GM21423 (cell line): ENCODE results near the gene SRPK2.
"Not testable (repeated sequence)": the region's sequence is repeated elsewhere in the genome, so short reads cannot be mapped to it uniquely, and the experiment has no call there.

Source experiments
- ATAC-seq: cut with Tn5 transposase; IDR thresholded peaks from one replicate; pipeline ENCODE4 v1.9.1; 2021; ENCODE audit warnings: mild to moderate bottlenecking, moderate library complexity; ENCODE audit not compliant: unreplicated experiment

SRPK2 gene

DNA sequence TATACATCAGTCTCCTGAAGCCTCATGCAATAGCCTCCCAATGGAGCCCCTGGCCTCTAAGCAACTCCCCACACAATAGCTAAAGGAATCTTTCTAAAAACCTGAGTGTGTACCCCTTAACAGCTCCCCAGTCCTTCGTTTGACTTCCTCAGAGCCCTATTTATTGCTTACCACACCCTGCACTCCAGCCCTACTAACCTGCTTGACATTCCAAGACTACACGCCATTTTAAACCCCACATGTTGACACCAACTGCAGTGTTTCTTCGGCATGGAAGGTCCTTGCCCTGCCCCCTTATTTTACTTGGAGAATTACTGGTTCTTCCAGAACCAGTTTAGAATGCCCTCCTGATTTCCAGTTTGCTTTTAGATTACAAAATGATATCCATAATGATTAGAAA, 10.8 kb downstream of the SRPK2 start:
- ATAC-seq, result no peak

DNA sequence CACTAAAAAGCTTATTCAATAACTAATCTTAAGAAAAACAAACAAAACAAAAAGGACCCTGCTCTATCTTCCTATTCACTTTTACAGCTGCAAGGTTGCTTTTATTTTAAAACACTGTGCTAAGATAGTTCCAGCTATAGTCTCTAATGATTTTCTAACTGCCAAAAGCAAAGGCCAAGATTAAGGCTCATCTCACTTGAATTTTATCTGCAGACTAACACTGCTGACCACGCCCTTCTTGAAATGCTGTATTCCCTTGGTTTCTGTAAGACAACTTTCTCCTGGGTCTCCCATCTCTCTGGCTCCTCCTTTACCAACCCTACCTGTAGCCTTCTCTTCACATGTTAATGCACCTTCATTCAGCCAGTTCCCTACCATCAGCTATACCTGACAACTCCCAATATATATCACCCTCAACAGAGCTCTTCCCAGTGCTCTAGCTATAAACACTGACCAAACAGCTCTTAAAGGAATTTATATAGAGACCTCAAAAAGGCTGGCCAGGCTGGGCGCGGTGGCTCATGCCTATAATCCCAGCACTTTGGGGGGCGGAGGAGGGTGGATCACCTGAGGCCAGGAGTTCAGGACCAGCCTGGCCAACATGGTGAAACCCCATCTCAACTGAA, 11.7 kb downstream of the SRPK2 start:
- no peak for ATAC-seq

DNA sequence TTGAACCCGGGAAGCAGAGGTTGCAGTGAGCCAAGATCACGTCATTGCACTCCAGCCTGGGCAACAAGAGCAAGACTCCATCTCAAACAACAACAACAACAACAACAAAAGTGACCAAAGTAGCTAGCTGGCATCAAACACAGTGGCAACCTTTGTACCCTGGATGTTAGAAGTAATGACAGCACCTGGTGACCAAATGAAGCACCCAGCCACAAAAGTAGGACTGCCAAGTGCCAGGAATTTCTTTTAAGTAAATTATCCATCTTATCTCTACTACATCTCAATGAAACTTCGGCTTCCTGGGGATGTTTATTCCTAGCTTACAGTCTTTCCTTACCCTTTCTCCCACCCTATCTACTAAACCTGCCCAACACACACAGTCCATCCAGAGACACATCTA, 18.8 kb downstream of the SRPK2 start:
- no peak for ATAC-seq

DNA sequence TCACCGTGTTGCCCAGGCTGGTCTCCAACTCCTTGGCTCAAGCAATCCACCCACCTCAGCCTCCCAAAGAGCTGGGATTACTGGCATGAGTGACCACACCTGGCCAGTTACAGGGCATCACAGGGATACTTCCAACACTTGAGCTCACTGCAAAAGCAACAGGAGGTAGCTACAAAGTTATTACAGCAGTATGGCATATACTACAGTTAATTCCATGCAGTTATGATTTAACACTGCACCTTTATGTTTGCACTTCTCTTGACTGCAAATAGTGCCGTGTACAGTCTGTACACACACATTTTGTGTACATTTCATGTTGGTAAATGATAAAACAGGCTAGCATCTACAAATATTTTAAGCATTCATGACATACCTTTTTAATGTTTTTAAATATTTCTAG, 21.3 kb downstream of the SRPK2 start:
- ATAC-seq, result no peak

DNA sequence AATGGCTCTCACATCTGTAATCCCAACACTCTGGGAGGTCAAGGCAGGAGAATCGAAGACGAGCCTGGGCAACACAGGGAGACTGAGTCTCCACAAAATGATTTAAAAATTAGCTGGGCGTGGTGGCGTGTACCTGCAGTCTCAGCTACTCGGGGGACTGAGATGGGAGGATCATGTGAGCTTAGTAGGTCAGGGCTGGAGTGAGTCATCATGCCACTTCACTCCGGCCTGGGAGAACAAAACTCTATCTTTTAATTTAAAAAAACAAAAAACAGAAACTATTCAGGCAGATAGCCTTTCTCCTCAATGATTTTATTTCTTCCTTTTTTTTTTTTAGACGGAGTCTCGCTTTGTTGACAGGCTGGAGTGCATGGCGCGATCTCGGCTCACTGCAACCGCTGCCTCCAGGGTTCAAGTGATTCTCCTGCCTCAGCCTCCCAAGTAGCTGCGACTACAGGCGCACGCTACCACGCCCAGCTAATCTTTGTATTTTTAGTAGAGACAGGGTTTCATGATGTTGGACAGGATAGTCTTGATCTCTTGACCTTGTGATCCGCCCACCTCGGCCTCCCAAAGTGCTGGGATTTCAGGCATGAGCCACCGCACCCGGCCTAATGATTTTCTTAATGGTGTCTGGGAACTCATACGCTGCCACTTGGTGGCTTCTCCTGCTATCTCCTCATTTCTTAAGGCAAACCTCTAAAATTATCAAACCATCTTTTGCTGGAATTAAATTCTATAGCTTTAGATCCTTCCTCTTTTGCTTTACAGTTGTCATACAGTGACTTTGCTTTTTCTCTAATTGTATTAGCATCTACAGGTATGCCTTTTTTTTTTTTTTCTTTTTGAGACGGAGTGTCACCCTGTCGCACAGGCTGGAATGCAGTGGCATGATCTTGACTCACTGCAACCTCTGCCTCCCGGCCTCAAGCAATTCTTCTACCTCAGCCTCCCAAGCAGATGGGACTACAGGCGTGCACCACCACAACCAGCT, 22.9 kb downstream of the SRPK2 start:
- ATAC-seq, result no peak

DNA sequence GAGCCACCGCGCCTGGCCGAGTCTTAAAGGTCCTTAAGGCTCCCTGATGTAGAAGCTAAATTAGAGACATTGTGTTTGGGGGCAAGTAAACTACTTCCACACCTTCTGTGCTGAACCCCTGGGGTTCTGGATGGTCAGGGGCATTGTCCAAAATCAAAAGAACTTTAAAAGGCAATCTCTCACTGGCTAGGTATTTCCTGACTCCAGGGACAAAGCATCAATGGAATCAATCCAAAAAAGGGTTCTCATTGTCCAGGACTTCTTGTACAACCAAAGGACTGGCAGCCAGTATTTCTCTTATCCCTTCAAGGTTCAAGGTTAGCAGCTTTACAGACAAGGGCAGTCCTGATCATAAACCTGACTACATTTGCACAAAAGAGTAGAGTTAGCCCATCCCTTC, 24.0 kb downstream of the SRPK2 start:
- ATAC-seq, result no peak

DNA sequence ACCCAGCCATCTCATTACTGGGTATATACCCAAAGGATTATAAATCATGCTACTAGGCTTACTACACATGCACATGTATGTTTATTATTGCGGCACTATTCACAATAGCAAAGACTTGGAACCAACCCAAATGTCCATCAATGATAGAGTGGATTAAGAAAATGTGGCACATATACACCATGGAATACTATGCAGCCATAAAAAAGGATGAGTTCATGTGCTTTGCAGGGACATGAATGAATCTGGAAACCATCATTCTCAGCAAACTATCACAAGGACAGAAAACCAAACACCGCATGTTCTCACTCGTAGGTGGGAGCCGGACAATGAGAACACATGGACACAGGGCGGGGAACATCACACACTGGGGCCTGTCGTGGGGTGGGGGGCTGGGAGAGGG, 25.1 kb downstream of the SRPK2 start:
- ATAC-seq, result not testable (repeated sequence)

DNA sequence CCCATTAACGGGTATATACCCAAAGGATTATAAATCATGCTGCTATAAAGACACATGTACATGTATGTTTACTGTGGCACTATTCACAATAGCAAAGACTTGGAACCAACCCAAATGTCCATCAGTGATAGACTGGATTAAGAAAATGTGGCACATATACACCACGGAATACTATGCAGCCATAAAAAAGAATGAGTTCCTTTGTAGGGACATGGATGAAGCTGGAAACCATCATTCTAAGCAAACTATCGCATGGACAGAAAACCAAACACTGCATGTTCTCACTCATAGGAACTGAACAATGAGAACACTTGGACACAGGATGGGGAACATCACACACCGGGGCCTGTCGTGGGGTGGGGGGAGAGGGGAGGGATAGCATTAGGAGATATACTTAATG, 26.0 kb downstream of the SRPK2 start:
- ATAC-seq, result not testable (repeated sequence)

DNA sequence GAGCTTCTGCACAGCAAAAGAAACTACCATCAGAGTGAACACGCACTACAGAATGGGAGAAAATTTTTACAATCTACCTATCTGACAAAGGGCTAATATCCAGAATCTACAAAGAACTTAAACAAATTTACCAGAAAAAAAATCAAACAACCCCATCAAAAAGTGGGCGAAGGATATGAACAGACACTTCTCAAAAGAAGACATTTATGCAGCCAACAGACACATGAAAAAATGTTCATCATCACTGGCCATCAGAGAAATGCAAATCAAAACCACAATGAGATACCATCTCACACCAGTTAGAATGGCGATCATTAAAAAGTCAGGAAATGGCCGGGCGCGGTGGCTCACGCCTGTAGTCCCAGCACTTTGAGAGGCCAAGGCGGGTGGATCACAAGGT, 26.7 kb downstream of the SRPK2 start:
- not testable (repeated sequence) for ATAC-seq

DNA sequence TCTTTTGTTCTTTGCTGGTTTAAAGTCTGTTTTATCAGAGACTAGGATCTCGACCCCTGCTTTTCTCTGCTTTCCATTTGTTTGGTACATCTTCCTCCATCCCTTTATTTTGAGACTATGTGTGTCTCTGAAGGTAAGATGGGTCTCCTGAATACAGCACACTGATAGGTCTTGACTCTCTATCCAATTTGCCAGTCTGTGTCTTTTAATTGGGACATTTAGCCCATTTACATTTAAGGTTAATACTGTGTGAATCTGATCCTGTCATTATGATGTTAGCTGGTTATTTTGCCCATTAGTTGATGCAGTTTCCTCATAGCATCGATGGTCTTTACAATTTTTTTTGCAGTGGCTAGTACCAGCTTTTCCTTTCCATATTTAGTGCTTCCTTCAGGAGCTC, 28.6 kb downstream of the SRPK2 start:
- ATAC-seq, result not testable (repeated sequence)

DNA sequence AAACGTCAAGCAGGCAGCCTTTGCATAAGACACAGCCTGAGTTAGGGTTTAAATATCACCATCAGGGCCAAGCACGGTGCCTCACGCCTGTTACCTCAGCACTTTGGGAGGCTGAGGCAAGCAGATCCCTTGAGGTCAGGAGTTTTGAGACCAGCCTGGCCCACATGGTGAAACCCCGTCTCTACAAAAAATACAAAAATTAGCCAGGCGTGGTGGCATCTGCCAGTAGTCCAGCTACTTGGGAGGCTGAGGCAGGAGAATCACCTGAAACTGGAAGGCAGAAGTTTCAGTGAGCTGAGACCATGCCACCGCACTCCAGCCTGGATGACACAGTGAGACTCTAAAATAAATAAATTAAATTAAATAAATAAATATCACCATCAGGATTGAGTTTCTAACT, 33.0 kb downstream of the SRPK2 start:
- no peak for ATAC-seq

DNA sequence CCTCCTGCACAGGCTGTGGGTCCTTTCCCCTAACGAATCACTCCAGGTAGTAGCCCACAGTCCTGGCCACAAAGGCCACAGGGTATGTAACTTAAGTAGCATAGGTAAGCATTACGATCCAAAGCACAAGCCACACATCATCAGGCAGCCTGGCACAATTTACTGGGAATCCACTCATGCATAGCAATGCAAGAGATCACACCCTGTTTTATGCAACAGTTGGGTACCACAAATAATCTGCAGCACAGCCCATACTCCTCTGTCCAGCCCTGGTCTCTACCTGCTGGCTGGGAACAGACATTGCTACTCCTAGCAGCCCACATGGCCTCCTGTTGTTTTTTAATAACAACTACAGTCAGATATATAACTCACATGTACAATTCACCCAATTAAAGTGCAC, 34.3 kb downstream of the SRPK2 start:
- ATAC-seq, result no peak

DNA sequence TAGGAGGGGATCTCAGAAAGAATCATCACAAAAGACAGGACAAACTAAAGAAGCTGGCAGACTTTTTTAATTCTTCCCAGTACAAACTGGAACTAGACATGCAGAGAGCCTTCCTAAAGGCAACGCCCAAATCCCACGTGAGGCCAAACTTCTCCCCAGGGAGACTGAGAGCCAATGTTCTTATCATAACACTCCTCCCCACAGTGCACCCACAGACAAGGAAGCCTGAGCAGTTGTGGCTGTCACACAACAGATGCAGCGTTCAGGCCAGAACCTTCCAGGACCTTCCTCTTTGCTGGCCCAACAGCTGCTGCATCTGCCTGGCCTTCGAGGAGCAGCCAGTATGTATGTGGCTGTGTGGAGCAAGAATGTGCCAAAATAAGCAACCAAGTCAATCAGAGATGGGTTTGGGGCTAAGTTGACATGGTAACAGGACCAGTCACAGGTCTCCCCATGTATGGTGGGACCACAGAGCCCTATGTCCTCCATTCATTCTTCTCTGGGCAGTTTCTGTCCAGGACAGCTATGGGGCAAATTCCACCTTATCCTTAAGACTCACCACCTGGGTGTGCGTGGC, 34.9 kb downstream of the SRPK2 start:
- no peak for ATAC-seq

DNA sequence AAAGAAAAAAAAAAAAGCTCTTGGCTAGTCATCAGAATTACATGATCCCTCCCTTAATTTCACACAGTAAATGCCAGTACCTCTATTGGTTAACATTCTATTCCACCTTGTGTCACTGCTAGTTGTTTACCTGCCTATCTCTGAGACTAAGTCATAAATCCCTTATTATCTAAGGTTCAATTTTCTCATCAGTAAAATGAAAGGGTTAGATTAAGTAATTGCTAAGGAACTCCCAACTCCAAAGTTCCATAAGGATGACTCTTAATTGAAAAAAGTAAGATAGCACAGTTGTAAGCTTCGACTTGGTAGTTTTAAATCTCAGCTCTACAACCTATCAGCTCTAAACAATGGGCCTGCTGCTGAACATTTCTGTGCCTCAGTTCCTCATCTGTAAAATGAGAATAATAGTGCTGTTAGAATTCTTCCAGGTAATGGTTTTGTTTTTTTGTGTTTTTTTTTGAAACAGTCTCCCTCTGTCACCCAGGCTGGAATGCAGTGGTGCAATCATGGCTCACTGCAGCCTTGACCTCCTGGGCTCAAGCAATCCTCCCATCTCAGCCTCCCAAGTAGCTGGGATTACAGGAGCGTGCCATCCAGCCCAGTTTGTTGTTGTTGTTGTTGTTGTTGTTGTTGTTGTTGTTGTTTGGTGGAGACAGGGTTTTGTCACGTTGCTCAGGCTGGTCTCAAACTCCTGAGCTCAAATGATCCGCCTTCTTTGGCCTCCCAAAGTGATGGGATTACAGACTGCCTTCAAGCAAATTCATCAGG, 35.6 kb downstream of the SRPK2 start:
- no peak for ATAC-seq

DNA sequence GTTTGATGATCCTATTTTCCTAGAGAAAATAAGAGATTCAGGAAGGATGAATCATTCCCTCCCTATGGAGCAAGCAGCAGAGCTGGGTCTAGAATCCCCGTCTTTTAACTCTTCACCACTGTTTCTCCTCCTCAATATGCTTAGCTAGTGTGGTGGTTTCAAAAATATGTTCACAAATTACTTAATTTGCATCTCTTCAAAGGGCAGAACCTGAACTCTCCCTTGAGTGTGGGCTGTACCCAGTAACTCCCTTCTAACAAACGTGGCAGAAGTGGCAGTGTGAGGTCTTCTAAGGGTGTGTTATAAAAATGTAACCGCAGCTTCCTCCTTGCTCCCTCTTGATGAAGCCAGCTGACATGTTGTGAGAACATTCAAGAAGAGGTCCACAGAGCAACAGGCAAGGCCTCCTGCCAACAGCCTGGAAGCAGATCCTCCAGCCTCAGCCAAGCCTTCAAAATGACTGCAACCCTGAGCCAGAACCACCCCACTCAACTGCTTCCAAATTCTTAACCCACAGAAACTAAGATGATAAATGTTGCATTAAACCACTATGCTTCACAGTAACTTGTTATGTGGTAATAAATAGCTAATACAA, 36.6 kb downstream of the SRPK2 start:
- ATAC-seq, result peak; percentile 86

DNA sequence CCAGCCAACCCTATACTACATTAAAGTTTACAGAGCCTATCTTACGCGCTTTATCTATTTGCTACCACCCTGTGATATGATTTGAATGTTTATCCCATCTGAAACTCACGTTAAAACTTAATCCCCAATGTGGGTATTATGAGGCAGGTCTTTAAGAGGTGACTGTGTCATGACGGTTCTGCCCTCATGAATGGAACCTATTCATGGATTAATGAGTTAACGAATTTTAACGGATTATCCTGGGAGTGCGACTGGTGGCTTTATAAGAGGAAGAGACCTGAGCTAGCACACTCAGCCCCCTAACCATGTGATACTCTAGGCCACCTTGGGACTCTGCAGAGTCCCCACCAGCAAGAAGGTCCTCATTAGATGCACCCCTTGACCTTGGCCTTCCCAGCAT, 37.8 kb downstream of the SRPK2 start:
- ATAC-seq, result no peak

DNA sequence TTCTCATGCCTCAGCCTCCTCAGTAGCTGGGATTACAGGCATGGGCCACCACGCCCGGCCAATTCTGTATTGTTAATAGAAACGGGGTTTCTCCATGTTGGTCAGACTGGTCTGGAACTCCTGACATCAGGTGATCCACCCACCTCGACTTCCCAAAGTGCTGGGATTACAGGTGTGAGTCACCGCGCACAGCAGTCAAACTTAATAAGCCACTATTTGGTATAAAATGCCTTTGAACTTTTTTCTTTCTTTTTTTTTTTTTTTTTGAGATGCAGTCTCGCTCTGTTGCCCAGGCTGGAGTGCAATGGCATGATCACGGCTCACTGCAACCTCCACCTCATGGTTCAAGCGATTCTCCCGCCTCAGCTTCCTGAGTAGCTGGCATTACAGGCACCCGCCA, 40.5 kb downstream of the SRPK2 start:
- ATAC-seq, result not testable (repeated sequence)

DNA sequence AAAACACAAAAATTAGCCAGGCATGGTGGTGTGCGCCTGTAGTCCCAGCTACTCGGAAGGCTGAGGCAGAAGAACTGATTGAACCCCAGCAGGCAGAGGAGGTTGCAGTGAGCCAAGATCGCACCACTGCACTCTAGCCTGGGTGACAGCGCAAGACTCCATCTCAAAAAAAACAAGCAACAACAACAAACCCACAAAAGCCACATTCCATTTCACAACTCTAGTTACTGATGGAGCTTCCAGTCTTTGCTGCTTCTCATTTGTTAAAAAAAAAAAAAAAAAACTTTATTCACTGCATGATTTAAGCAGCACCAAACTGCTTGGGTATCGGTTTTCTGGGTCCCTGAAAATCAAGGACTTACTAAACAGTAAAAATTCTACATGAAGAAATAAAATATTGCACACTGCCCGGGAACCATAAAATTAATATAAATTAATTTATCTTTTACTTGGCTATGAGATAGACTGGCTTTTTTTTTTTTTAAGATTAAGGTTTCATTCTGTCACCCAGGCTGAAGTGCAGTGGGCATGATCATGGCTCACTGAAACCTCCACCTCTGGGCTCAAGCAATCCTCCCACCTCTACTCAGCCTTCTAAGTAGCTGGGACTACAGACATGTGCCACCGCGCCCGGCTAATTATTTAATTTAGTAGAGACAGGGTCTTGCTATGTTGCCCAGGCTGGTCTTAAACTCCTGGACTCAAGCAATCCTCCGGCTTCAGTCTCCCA, 42.0 kb downstream of the SRPK2 start:
- ATAC-seq, result no peak

DNA sequence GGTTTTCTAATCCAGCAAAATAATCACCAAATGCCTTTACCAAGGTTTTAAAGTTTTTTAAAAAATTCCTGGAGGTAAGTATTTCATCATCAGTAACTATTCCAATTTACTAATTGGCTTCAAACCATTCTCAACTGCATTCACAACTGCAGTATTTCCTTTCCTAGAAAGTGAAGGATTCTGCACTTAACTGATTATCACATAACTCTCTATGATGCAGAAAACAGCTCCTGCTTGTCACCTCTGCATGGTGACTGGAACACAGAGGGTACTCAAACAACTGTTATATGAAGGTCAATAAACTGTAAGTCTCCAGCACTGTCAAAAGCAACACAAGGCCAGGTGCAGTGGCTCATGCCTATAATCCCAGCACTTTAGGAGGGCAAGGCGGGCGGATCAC, 42.6 kb downstream of the SRPK2 start:
- ATAC-seq, result no peak

DNA sequence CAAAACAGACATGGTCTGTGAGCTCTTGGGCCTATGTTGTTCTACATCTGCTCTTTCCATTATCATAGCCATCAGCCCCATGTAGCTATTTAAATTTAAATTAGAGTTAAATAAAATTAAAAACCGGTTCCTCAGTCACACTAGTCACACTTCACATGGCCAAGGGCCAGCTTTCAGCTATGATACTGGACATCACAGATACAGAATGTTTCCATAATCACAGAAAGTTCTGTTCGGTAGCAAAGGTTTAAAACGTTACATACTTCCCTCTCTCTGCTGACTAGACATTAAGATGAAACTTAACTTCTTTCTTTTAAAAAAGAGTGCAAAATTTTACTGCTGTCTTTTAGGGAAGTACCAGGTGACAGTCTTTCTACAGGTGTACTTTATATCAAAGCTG, 43.0 kb downstream of the SRPK2 start:
- ATAC-seq, result no peak
